HepG2 (cell line): ENCODE measurements around the gene CRNKL1. TPM values are rescaled to one million over a fixed set of nuclear protein-coding genes. Genes with fewer than 3 reads are reported as not detected.

ENCODE experiments used
- ATAC-seq: fragments of 200-7000 bp; cut with Tn5 transposase; 3 replicates; pipeline ENCODE4 v1.9.1; 2020; ENCODE audit warnings: mild to moderate bottlenecking, moderate library complexity
- BruUV-seq: library from RNA; stranded (reverse); fragments of 400-500 nt; replicated peaks from 2 replicates; lab custom pipeline; 2021; lab: Mats Ljungman, UMichigan
- CTCF ChIA-PET: fragments of 300-600 bp; formaldehyde crosslinking; extraction: SDS; loops from one replicate; lab custom pipeline; 2021; ENCODE audit warnings: low total read pairs, inconsistent platforms, low intra/inter-chr PET ratio; lab: Yijun Ruan, JAX
- POLR2A ChIA-PET: fragments of 350-600 bp; sonication (Branson Sonifier 250); formaldehyde crosslinking; loops from one replicate; lab custom pipeline; 2020; ENCODE audit warnings: antibody characterized with exemption, inconsistent platforms; lab: Yijun Ruan, JAX
- DNase-seq: peaks from one replicate; pipeline ENCODE4 v3.0.0-alpha.2; 2015; ENCODE audit warnings: low spot score
- FAIRE-seq: peaks from 3 replicates; lab custom pipeline; 2011; peaks lifted over from hg19 to GRCh38; lab: Jason Lieb, UNC
- H2AFZ ChIP-seq: one replicate; pipeline ENCODE4 v1.6.1; 2011; ENCODE audit warnings: low read length, inconsistent platforms
- H3K27ac ChIP-seq: fragments of 300-600 bp; 3 replicates; pipeline ENCODE4 v1.8.0; 2011; ENCODE audit warnings: mixed run types, mild to moderate bottlenecking, mixed read lengths, low read length, inconsistent platforms; ENCODE audit not compliant: insufficient read depth; ENCODE audit errors: extremely low read length
- H3K27me3 ChIP-seq, 2 experiments: fragments of 200-600 bp in 1 of 2; 2 replicates in 1 of 2; 3 replicates in 1 of 2; pipeline versions ENCODE4 v1.6.0 to v1.8.0; 2011; ENCODE audit warnings: low read length in 2 of 2, mild to moderate bottlenecking in 2 of 2, moderate library complexity in 2 of 2, inconsistent platforms in 1 of 2; ENCODE audit not compliant: insufficient read depth in 2 of 2, control insufficient read depth in 1 of 2
- H3K36me3 ChIP-seq, 2 experiments: fragments of 200-600 bp in 1 of 2; replicated peaks in 1 of 2; 2 replicates in 1 of 2; 3 replicates in 1 of 2; pipeline versions ENCODE4 v1.5.1 to v1.8.0; 2011; ENCODE audit warnings: low read length in 2 of 2, inconsistent platforms in 1 of 2; ENCODE audit not compliant: insufficient read depth in 2 of 2, control insufficient read depth in 1 of 2
- H3K4me1 ChIP-seq: 2 replicates; pipeline ENCODE4 v1.5.1; 2012; ENCODE audit warnings: low read length, inconsistent platforms; ENCODE audit not compliant: insufficient read depth
- H3K4me2 ChIP-seq: 2 replicates; pipeline ENCODE4 v1.6.0; 2011; ENCODE audit warnings: low read depth, low read length, inconsistent platforms
- H3K4me3 ChIP-seq, 3 experiments: fragments of 200-600 bp in 1 of 3; sonication (generic), shearing (Covaris generic) in 1 of 3; replicated peaks in 1 of 3; 2 replicates each; pipeline ENCODE4 v1.5.1; 2011 to 2016; ENCODE audit warnings: low read length in 3 of 3, inconsistent platforms in 2 of 3, low read depth in 2 of 3, mild to moderate bottlenecking in 2 of 3, control low read depth in 1 of 3, mixed read lengths in 1 of 3; ENCODE audit not compliant: insufficient read depth in 1 of 3
- H3K79me2 ChIP-seq: one replicate; pipeline ENCODE4 v1.6.1; 2011; ENCODE audit warnings: low read length, inconsistent platforms; ENCODE audit not compliant: insufficient read depth
- H3K9ac ChIP-seq: 2 replicates; pipeline ENCODE4 v1.6.0; 2011; ENCODE audit warnings: mild to moderate bottlenecking, low read depth, low read length, inconsistent platforms; ENCODE audit not compliant: insufficient read depth
- H3K9me3 ChIP-seq: 2 replicates; pipeline ENCODE4 v1.5.1; 2012; ENCODE audit warnings: mild to moderate bottlenecking, low read length
- H4K20me1 ChIP-seq: 2 replicates; pipeline ENCODE4 v1.6.0; 2011; ENCODE audit warnings: inconsistent platforms, mild to moderate bottlenecking, low read length, moderate library complexity; ENCODE audit not compliant: insufficient read depth
- BRCA1 ChIP-seq: sonication (generic); formaldehyde crosslinking; IDR thresholded peaks from 2 replicates; pipeline ENCODE4 v1.4.0; 2020; ENCODE audit warnings: missing genetic modification reagents
- FOXA1 ChIP-seq, 2 experiments: fragments of 450-650 bp in 1 of 2; sonication (generic) in 1 of 2; formaldehyde crosslinking in 1 of 2; IDR thresholded peaks; 2 replicates each; pipeline versions ENCODE4 v1.4.0 to v1.6.1; 2016 to 2020; ENCODE audit warnings: missing genetic modification reagents in 1 of 2
- GATAD2A ChIP-seq: IDR thresholded peaks from 2 replicates; pipeline ENCODE4 v1.6.1; 2016
- KLF15 ChIP-seq: sonication (generic); formaldehyde crosslinking; IDR thresholded peaks from 2 replicates; pipeline ENCODE4 v1.8.1; 2023; ENCODE audit warnings: borderline replicate concordance, mild to moderate bottlenecking, inconsistent platforms, missing genetic modification reagents, mixed read lengths
- MED13 ChIP-seq: sonication (generic); formaldehyde crosslinking; IDR thresholded peaks from 2 replicates; pipeline ENCODE4 v1.5.0; 2020; ENCODE audit warnings: missing genetic modification reagents
- RELA ChIP-seq: sonication (generic); formaldehyde crosslinking; IDR thresholded peaks from 2 replicates; pipeline ENCODE4 v1.4.0; 2020; ENCODE audit warnings: missing genetic modification reagents
- ZEB1 ChIP-seq: IDR thresholded peaks from 2 replicates; pipeline ENCODE4 v1.6.1; 2012; ENCODE audit warnings: mild to moderate bottlenecking, low read depth, inconsistent platforms; ENCODE audit not compliant: insufficient replicate concordance
- ZNF12 ChIP-seq: sonication (generic); formaldehyde crosslinking; IDR thresholded peaks from 2 replicates; pipeline ENCODE4 v1.5.0; 2020; ENCODE audit warnings: missing genetic modification reagents
- WGBS: methylation state at CpG from one replicate; pipeline ENCODE4 v1.1.6; 2017; ENCODE audit warnings: low lambda C conversion rate; 5-methylcytosine and 5-hydroxymethylcytosine counted together
- in situ Hi-C: cut with HindIII; loops from 2 replicates; pipeline ENCODE4 v1.10.0; 2017; ENCODE audit warnings: low pct_unique_long_range_greater_than_20kb; ENCODE audit not compliant: extremely low pct_ligation_motif_present
- intact Hi-C: fragments of 100-400 bp; cut with micrococcal nuclease; formaldehyde crosslinking; loops from one replicate; pipeline ENCODE4 v1.10.0; 2022; ENCODE audit not compliant: unreplicated experiment
- polyA plus RNA-seq, 8 experiments: library from polyadenylated mRNA; depleted of rRNA in 3 of 8; stranded (reverse) in 7 of 8; unstranded in 1 of 8; fragments of >200 nt; fragmentation: Illumina TruSeq in 4 of 8; extraction: Trizol in 4 of 8; gene quantifications; 2 replicates each; pipeline versions ENCODE4 v1.2.1 to v1.2.3, GENCODE V29; 2011 to 2016; ENCODE audit warnings: low read depth in 4 of 8, missing spikeins in 1 of 8, mixed read lengths in 1 of 8; ENCODE audit not compliant: insufficient read depth in 1 of 8
- total RNA-seq, 5 experiments: library from RNA; depleted of rRNA; stranded (reverse); fragments of >200 nt; fragmentation: Illumina TruSeq; extraction: Trizol; gene quantifications; 2 replicates each; pipeline ENCODE4 v1.2.3, GENCODE V29; 2016; ENCODE audit warnings: low read depth in 1 of 5
- TF ChIP-seq, protein P1 (sequence below): sonication (generic); formaldehyde crosslinking; IDR thresholded peaks from 2 replicates; pipeline ENCODE4 v1.5.1; 2020; ENCODE audit warnings: mild to moderate bottlenecking, missing genetic modification reagents, moderate library complexity
- TF ChIP-seq, protein P2 (sequence below): sonication (generic); IDR thresholded peaks from 2 replicates; pipeline ENCODE4 v1.6.1; 2016; ENCODE audit warnings: low read depth, borderline replicate concordance
- TF ChIP-seq, protein P3 (sequence below): sonication (generic); formaldehyde crosslinking; IDR thresholded peaks from 2 replicates; pipeline ENCODE4 v1.8.1; 2023; ENCODE audit warnings: mild to moderate bottlenecking, missing genetic modification reagents

CRNKL1 gene
- total and polyA plus RNA-seq, 2 of the 13 experiments (the other 11 are each of a cell fraction or from before 2014, with no cell fraction given), result 12.3 to 64.5 TPM

DNA sequence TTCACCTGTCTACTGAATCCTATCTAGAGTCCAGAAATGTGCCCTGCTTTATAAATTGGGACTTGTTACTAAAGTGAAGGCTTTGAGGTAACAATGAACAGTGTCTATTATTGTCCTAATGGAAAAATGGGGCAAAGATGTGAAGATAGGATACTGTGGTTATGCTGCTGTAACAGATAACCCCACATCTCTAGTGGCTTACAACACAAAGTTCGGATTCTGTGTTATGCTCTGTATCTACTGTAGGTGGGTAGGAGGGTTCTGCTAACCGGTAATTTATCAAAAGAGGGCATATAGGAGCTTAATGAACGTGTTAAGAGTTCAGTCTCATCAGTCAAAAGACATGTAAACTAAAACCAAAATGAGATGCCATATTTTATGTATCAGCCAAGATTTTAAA is 28.9 kb downstream of the CRNKL1 start:
- TF ChIP-seq ZEB1 (no peak), ZNF12 (peak; percentile 78)
- TF ChIP-seq, all 625 proteins: peak for 1
- Histone ChIP-seq H3K4me3 (no peak overlapping the region), H3K4me2 (no peak overlapping the region), H2AFZ (no peak overlapping the region), H3K36me3 (peaks cover 11 to 72% of the 10 kb centered on the region in 2 experiments), H3K9ac (no peak overlapping the region), H3K27ac (no peak overlapping the region), H3K4me1 (peaks cover 35% of the 10 kb centered on the region), H3K27me3 (no peaks in the 10 kb centered on the region), H3K9me3 (no peaks in the 10 kb centered on the region), H3K79me2 (peaks cover 87% of the 10 kb centered on the region), H4K20me1 (peaks cover 2% of the 10 kb centered on the region)
- in situ Hi-C loops (no loop called here), intact Hi-C loops (no loop called here)
- no peak for ATAC-seq
- whole genome bisulfite sequencing, result over 99% methylated on average over 3 of the region's 3 CpGs
- no TSS peak for BruUV-seq
- no peak for DNase-seq
- CTCF ChIA-PET, result no interaction called here
- POLR2A ChIA-PET, result no interaction called here
- FAIRE-seq, result no peak

DNA sequence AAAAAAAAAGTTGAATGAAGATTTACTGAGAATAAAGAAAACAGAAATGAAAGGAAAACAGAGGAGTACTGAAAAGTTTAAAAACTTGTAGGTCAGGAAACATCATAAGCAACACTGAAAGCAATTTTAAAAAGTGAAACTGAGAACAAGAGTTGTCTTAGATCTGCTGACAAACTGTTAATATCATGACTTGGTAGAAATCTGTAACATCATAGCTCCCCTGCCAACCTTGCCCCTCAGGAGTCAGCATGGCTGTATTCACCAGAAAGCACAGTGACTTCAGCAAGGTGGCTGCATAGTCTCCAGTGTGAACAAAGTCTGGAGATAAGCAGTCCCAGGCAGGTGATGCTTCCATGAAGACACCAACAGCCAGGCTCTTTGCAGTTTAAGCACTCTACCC is 29.8 kb downstream of the CRNKL1 start:
- no TSS peak for BruUV-seq
- TF ChIP-seq, protein P1, sequence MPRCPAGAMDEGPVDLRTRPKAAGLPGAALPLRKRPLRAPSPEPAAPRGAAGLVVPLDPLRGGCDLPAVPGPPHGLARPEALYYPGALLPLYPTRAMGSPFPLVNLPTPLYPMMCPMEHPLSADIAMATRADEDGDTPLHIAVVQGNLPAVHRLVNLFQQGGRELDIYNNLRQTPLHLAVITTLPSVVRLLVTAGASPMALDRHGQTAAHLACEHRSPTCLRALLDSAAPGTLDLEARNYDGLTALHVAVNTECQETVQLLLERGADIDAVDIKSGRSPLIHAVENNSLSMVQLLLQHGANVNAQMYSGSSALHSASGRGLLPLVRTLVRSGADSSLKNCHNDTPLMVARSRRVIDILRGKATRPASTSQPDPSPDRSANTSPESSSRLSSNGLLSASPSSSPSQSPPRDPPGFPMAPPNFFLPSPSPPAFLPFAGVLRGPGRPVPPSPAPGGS (CRISPR knock-in tag), result no peak
- no peak for TF ChIP-seq GATAD2A (CRISPR knock-in tag)
- TF ChIP-seq MED13 (CRISPR knock-in tag), result no peak
- no peak for TF ChIP-seq KLF15 (CRISPR knock-in tag)
- no peak for TF ChIP-seq FOXA1 (IDR thresholded peaks at IDR 0.05)
- TF ChIP-seq FOXA1 (CRISPR knock-in tag; IDR thresholded peaks at IDR 0.05), result no peak
- TF ChIP-seq, protein P2, sequence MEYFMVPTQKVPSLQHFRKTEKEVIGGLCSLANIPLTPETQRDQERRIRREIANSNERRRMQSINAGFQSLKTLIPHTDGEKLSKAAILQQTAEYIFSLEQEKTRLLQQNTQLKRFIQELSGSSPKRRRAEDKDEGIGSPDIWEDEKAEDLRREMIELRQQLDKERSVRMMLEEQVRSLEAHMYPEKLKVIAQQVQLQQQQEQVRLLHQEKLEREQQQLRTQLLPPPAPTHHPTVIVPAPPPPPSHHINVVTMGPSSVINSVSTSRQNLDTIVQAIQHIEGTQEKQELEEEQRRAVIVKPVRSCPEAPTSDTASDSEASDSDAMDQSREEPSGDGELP, result no peak
- TF ChIP-seq, protein P3, sequence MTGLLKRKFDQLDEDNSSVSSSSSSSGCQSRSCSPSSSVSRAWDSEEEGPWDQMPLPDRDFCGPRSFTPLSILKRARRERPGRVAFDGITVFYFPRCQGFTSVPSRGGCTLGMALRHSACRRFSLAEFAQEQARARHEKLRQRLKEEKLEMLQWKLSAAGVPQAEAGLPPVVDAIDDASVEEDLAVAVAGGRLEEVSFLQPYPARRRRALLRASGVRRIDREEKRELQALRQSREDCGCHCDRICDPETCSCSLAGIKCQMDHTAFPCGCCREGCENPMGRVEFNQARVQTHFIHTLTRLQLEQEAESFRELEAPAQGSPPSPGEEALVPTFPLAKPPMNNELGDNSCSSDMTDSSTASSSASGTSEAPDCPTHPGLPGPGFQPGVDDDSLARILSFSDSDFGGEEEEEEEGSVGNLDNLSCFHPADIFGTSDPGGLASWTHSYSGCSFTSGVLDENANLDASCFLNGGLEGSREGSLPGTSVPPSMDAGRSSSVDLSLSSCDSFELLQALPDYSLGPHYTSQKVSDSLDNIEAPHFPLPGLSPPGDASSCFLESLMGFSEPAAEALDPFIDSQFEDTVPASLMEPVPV (CRISPR knock-in tag), result no peak
- no peak for TF ChIP-seq RELA (CRISPR knock-in tag)
- no peak for TF ChIP-seq BRCA1 (CRISPR knock-in tag)

More for the DNA sequence above, 29.8 kb downstream of the CRNKL1 start:
- Histone ChIP-seq H3K4me3 (no peak overlapping the region), H2AFZ (no peak overlapping the region), H3K27ac (no peak overlapping the region), H3K9me3 (no peaks in the 10 kb centered on the region), H3K79me2 (peaks cover 94% of the 10 kb centered on the region), H3K36me3 (peaks cover 11 to 64% of the 10 kb centered on the region in 2 experiments), H3K4me1 (peaks cover 39% of the 10 kb centered on the region), H3K27me3 (no peaks in the 10 kb centered on the region; a peak in 1 of 5 replicates), H4K20me1 (peaks cover 5% of the 10 kb centered on the region), H3K9ac (no peak overlapping the region), H3K4me2 (no peak overlapping the region)
- in situ Hi-C loops, result no loop called here
- ChIA-PET CTCF (no interaction called here), POLR2A (interaction anchor here (0.9 kb wide), 1 partner anchor 30 kb away, joined by 4 read pairs; the partner anchor contains the start of genes CFAP61 and CRNKL1)
- ATAC-seq, result no peak
- no peak for DNase-seq
- FAIRE-seq, result no peak
- intact Hi-C loops, result no loop called here
